Lung (tissue), 12 donors: ENCODE data around the gene ZFYVE19. TPM values are rescaled to one million over a fixed set of nuclear protein-coding genes. Genes with fewer than 3 reads are reported as not detected.
A peak's percentile ranks its signal among the peaks of the same experiment; 100 is the strongest.

Source experiments
- ATAC-seq: fragments of 200-7000 bp; cut with Tn5 transposase; one replicate; pipeline ENCODE4 v1.9.1; 2020; ENCODE audit warnings: moderate number of reproducible peaks; ENCODE audit not compliant: insufficient read depth, low FRiP score
- DNase-seq, 3 donors: peaks; one replicate each; pipeline ENCODE4 v3.0.0-alpha.2; 2013 to 2017
- H3K27ac ChIP-seq, 2 donors: one replicate each; pipeline ENCODE4 v1.5.1; 2013; ENCODE audit warnings: mild to moderate bottlenecking in 2 of 2, moderate library complexity in 2 of 2, control low read depth in 1 of 2, inconsistent platforms in 1 of 2, low read depth in 1 of 2, low read length in 1 of 2
- H3K27me3 ChIP-seq, 3 donors: one replicate each; pipeline ENCODE4 v1.5.1; 2013; ENCODE audit warnings: low read length in 2 of 3; ENCODE audit not compliant: control insufficient read depth in 3 of 3, insufficient read depth in 3 of 3
- H3K36me3 ChIP-seq, 4 donors: one replicate each; pipeline ENCODE4 v1.5.1; 2013; ENCODE audit warnings: low read length in 4 of 4, mild to moderate bottlenecking in 1 of 4, moderate library complexity in 1 of 4; ENCODE audit not compliant: control insufficient read depth in 4 of 4, insufficient read depth in 4 of 4
- H3K4me1 ChIP-seq, 5 donors: one replicate each; pipeline ENCODE4 v1.5.1; 2013; ENCODE audit warnings: low read length in 5 of 5, mild to moderate bottlenecking in 2 of 5, moderate library complexity in 1 of 5; ENCODE audit not compliant: control insufficient read depth in 5 of 5, insufficient read depth in 5 of 5
- H3K4me3 ChIP-seq: one replicate; pipeline ENCODE4 v1.5.1; 2013; ENCODE audit warnings: mild to moderate bottlenecking, control low read depth, moderate library complexity
- H3K9ac ChIP-seq, 2 donors: one replicate each; pipeline ENCODE4 v1.5.1; 2013; ENCODE audit warnings: low read length in 2 of 2, control low read depth in 1 of 2; ENCODE audit not compliant: insufficient read depth in 1 of 2
- H3K9me3 ChIP-seq, 4 donors: one replicate each; pipeline ENCODE4 v1.5.1; 2013; ENCODE audit warnings: low read length in 3 of 4, mild to moderate bottlenecking in 1 of 4, moderate library complexity in 1 of 4; ENCODE audit not compliant: control insufficient read depth in 4 of 4, insufficient read depth in 3 of 4
- WGBS, 2 donors: extraction: QIAGEN DNeasy Blood & Tissue Kit; methylation state at CpG; one replicate each; pipeline ENCODE4 v1.1.7; 2013; 5-methylcytosine and 5-hydroxymethylcytosine counted together
- polyA plus RNA-seq, 2 donors: library from polyadenylated mRNA; stranded (reverse); fragments of 200-250 nt; gene quantifications; one replicate each; pipeline ENCODE4 v1.2.1, GENCODE V29; 2013
- total RNA-seq, 2 donors: library from RNA; depleted of rRNA in 1 of 2; stranded (reverse); fragments of >200 nt in 1 of 2; gene quantifications; one replicate each; pipeline ENCODE4 v1.2.1, GENCODE V29; 2014 to 2021
- TF ChIP-seq, protein P1 (sequence below): IDR thresholded peaks from 2 replicates; pipeline ENCODE4 v1.5.1; 2012; ENCODE audit warnings: mild to moderate bottlenecking; ENCODE audit errors: control extremely low read depth, extremely low read depth
- donor health status: control.
- donor health status: control.
- donor health status: Bipolar disorder and iron deficiency.
- donor health status: healthy.
- donor health status: DM: yes; HTN: yes; CAD: no.

The ZFYVE19 gene
- total and polyA plus RNA-seq, 4 donors, result 17.3 to 25.0 (median 21.2) TPM

DNA sequence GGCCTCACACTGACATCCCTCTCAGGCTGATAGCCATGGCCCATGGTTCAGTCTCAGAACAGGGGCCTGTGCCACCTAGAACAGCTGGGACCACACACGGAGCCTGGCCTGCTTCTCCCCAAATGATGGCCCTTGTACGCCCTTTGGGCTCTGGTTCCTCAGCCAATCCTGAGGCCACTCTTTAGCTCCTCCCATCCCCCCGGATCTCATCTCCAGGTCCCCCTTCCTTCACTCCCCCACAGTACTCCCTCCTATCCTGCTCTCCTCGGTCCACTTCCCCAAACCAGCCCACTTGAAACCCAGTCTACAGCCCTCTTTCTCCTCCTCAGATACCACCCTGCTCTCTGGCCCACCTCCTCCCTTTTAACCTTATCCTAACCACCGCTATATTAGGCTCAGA lies 17.8 kb upstream of the ZFYVE19 start:
- DNase-seq (peak in 1 of 3 donors; percentile 45), ATAC-seq (no peak)
- peaks cover 6 to 23% (median 14%) of the 10 kb centered on the region in 5 donors for H3K4me1 ChIP-seq
- H3K36me3 ChIP-seq, result peaks cover 0 to 8% (median 0%) of the 10 kb centered on the region in 4 donors
- H3K9ac ChIP-seq, result peak overlapping the region in 1 of 2 donors; percentile 7
- H3K9me3 ChIP-seq, result no peaks in the 10 kb centered on the region
- no peak overlapping the region for H3K4me3 ChIP-seq
- TF ChIP-seq, protein P1, sequence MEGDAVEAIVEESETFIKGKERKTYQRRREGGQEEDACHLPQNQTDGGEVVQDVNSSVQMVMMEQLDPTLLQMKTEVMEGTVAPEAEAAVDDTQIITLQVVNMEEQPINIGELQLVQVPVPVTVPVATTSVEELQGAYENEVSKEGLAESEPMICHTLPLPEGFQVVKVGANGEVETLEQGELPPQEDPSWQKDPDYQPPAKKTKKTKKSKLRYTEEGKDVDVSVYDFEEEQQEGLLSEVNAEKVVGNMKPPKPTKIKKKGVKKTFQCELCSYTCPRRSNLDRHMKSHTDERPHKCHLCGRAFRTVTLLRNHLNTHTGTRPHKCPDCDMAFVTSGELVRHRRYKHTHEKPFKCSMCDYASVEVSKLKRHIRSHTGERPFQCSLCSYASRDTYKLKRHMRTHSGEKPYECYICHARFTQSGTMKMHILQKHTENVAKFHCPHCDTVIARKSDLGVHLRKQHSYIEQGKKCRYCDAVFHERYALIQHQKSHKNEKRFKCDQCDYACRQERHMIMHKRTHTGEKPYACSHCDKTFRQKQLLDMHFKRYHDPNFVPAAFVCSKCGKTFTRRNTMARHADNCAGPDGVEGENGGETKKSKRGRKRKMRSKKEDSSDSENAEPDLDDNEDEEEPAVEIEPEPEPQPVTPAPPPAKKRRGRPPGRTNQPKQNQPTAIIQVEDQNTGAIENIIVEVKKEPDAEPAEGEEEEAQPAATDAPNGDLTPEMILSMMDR, result no peak
- no peaks in the 10 kb centered on the region for H3K27me3 ChIP-seq
- peak overlapping the region in 1 of 2 donors; percentile 53 for H3K27ac ChIP-seq
- WGBS, 2 donors, result 68 to 71% methylated on average over 5 of the region's 5 CpGs

DNA sequence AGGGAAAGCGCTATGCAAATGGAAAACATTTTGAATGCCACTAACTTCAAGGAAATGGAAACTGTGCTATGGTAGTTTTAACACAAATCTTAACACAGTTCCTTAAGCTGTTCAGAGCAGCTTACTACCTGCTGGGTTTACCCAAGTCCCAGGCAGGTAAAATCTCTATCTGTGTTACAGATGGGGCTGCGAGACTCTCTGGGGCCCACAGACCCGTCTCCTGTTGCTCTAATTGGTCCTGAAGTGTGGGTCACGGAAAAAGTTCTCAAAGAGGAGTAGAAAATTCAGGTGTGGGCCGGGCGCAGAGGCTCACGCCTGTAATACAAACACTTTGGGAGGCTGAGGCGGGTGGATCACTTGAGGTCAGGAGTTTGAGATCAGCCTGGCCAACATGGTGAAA lies 16.9 kb upstream of the ZFYVE19 start:
- WGBS, 2 donors, result 75 to 87% methylated on average over 8 of the region's 8 CpGs
- no peak for ATAC-seq

DNA sequence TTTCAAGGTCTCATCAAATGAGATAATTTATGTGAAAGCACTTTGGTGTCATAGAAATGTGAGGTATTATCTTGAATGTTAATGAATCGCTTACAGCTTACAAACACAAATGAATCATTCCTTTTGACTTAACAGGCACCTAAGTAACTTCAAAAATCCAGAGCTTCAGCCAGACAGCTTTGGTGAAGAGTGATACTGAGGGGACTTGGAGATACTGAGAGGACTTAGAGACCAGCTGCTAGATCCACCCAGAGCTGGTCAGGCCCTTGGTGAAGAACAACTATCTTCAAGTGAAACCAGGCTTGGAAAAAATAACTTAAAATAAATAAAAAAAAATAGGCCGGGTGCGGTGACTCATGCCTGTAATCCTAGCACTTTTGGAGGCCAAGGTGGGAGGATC lies 16.2 kb upstream of the ZFYVE19 start:
- 80 to 85% methylated on average over 3 of the region's 3 CpGs for WGBS, 2 donors
- ATAC-seq, result no peak
- Histone ChIP-seq H3K9ac (no peak overlapping the region), H3K27ac (no peak overlapping the region), H3K4me3 (no peak overlapping the region), H3K9me3 (no peaks in the 10 kb centered on the region), H3K36me3 (peaks cover 0 to 8% (median 0%) of the 10 kb centered on the region in 4 donors), H3K27me3 (no peaks in the 10 kb centered on the region), H3K4me1 (peaks cover 6 to 17% (median 12%) of the 10 kb centered on the region in 5 donors)
- DNase-seq, result no peak
- TF ChIP-seq, protein P1, result no peak

More for the DNA sequence above, 16.9 kb upstream of the ZFYVE19 start:
- Histone ChIP-seq H3K36me3 (peaks cover 0 to 8% (median 0%) of the 10 kb centered on the region in 4 donors), H3K4me3 (no peak overlapping the region), H3K27me3 (no peaks in the 10 kb centered on the region), H3K9me3 (no peaks in the 10 kb centered on the region), H3K27ac (no peak overlapping the region), H3K9ac (no peak overlapping the region), H3K4me1 (peaks cover 6 to 23% (median 14%) of the 10 kb centered on the region in 5 donors)
- TF ChIP-seq, protein P1, result no peak
- DNase-seq, result no peak

DNA sequence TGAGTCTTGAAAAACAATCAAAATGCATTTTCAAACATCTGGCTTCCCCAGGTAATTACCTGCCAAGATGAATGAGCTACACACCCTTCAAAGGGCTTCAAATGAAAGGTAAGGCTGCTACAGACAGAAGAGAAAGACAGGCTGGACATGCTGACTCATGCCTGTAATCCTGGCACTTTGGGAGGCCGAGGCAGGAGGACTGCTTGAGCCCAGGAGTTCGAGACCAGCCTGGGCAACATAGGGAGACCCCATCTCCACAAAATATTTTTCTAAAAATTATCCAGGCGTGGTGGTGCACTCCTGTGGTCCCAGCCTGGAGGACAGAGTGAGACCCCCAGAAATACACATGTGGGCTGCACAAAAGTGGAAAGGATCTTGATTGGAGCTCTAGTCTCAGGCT lies 14.5 kb upstream of the ZFYVE19 start:
- WGBS, 2 donors, result 79 to 97% methylated on average over 3 of the region's 3 CpGs

More for the DNA sequence above, 14.5 kb upstream of the ZFYVE19 start:
- TF ChIP-seq, protein P1, result no peak
- Histone ChIP-seq H3K27me3 (no peaks in the 10 kb centered on the region), H3K27ac (no peak overlapping the region), H3K4me3 (no peak overlapping the region), H3K9ac (no peak overlapping the region), H3K36me3 (peaks cover 0 to 8% (median 0%) of the 10 kb centered on the region in 4 donors), H3K4me1 (peaks cover 6 to 20% (median 7%) of the 10 kb centered on the region in 5 donors), H3K9me3 (no peaks in the 10 kb centered on the region)
- DNase-seq, result no peak
- no peak for ATAC-seq
